HEK293T (cell line): ENCODE measurements around the gene ANKDD1B.

ENCODE experiments used
- CTCF ChIA-PET: fragments of 350-600 bp; formaldehyde crosslinking; extraction: SDS; loops from one replicate; lab custom pipeline; 2021; ENCODE audit warnings: antibody characterized with exemption, inconsistent platforms; lab: Yijun Ruan, JAX
- POLR2A ChIA-PET: fragments of 350-600 bp; formaldehyde crosslinking; extraction: SDS; loops from one replicate; lab custom pipeline; 2020; ENCODE audit warnings: antibody characterized with exemption, inconsistent platforms; lab: Yijun Ruan, JAX
- DNase-seq: peaks from one replicate; pipeline ENCODE4 v3.0.0; 2012; ENCODE audit warnings: mixed read lengths; ENCODE audit errors: extremely low spot score
- ARNT ChIP-seq: fragments of 450-650 bp; IDR thresholded peaks from 2 replicates; pipeline ENCODE4 v1.6.1; 2017; ENCODE audit warnings: mild to moderate bottlenecking
- BHLHE40 ChIP-seq: fragments of 450-650 bp; IDR thresholded peaks from 2 replicates; pipeline ENCODE4 v1.6.1; 2016; ENCODE audit warnings: mild to moderate bottlenecking, moderate library complexity, borderline replicate concordance
- CTBP1 ChIP-seq: fragments of 450-650 bp; IDR thresholded peaks from 2 replicates; pipeline ENCODE4 v1.6.1; 2016; ENCODE audit warnings: borderline replicate concordance
- ELF4 ChIP-seq: fragments of 450-650 bp; IDR thresholded peaks from 2 replicates; pipeline ENCODE4 v1.6.1; 2017; ENCODE audit warnings: antibody characterized with exemption
- FOXA1 ChIP-seq: fragments of 450-650 bp; IDR thresholded peaks from 2 replicates; pipeline ENCODE4 v1.6.1; 2016; ENCODE audit warnings: mild to moderate bottlenecking
- FOXK2 ChIP-seq: fragments of 450-650 bp; IDR thresholded peaks from 2 replicates; pipeline ENCODE4 v1.6.1; 2016; ENCODE audit warnings: mild to moderate bottlenecking
- FOXM1 ChIP-seq: fragments of 450-650 bp; IDR thresholded peaks from 2 replicates; pipeline ENCODE4 v1.6.1; 2017; ENCODE audit warnings: mild to moderate bottlenecking, borderline replicate concordance
- HDGF ChIP-seq: fragments of 450-650 bp; IDR thresholded peaks from 2 replicates; pipeline ENCODE4 v1.6.1; 2017; ENCODE audit warnings: antibody characterized with exemption, borderline replicate concordance
- L3MBTL2 ChIP-seq: fragments of 450-650 bp; conservative IDR thresholded peaks from 2 replicates; pipeline ENCODE4 v1.6.1; 2016; ENCODE audit warnings: mild to moderate bottlenecking
- LEF1 ChIP-seq: fragments of 450-650 bp; IDR thresholded peaks from 2 replicates; pipeline ENCODE4 v1.6.1; 2017; ENCODE audit warnings: mild to moderate bottlenecking, borderline replicate concordance
- NFRKB ChIP-seq: fragments of 450-650 bp; IDR thresholded peaks from 2 replicates; pipeline ENCODE4 v1.6.1; 2016; ENCODE audit warnings: mild to moderate bottlenecking, moderate library complexity
- SP1 ChIP-seq: fragments of 450-650 bp; IDR thresholded peaks from 2 replicates; pipeline ENCODE4 v1.6.1; 2017
- SUZ12 ChIP-seq: fragments of 450-650 bp; IDR thresholded peaks from 2 replicates; pipeline ENCODE4 v1.6.1; 2016; ENCODE audit warnings: mild to moderate bottlenecking
- TARDBP ChIP-seq: fragments of 450-650 bp; IDR thresholded peaks from 2 replicates; pipeline ENCODE4 v1.6.1; 2016
- ZNF384 ChIP-seq: fragments of 450-650 bp; IDR thresholded peaks from 2 replicates; pipeline ENCODE4 v1.6.1; 2016
- TF ChIP-seq, protein P1 (sequence below): fragments of 450-650 bp; IDR thresholded peaks from 2 replicates; pipeline ENCODE4 v1.6.1; 2016

Gene ANKDD1B

DNA sequence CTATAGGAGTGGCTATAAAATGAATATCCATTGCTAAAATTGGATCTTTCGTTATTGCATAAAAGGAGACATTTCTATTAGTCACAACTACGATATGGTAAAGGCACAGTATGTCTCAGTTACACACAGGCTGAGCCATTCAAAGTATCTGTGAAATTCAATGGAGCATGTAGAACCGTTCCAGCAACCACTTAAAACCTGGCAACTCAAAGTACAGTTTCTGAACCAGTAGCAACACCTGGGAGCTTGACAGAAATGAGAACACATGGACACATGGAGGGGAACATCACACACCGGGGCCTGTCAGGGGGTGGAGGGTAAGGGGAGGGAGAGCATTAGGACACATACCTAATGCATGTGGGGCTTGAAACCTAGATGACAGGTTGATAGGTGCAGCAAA lies 90.6 kb downstream of the ANKDD1B start:
- CTCF ChIA-PET = no interaction called here
- POLR2A ChIA-PET = no interaction called here
- TF ChIP-seq TARDBP (no peak), L3MBTL2 (no peak), SP1 (no peak), SUZ12 (no peak), ARNT (no peak), HDGF (no peak), BHLHE40 (no peak), NFRKB (no peak), FOXA1 (no peak), ZNF384 (no peak), FOXK2 (no peak), ELF4 (no peak), CTBP1 (no peak), LEF1 (no peak), FOXM1 (no peak)
- TF ChIP-seq, protein P1, sequence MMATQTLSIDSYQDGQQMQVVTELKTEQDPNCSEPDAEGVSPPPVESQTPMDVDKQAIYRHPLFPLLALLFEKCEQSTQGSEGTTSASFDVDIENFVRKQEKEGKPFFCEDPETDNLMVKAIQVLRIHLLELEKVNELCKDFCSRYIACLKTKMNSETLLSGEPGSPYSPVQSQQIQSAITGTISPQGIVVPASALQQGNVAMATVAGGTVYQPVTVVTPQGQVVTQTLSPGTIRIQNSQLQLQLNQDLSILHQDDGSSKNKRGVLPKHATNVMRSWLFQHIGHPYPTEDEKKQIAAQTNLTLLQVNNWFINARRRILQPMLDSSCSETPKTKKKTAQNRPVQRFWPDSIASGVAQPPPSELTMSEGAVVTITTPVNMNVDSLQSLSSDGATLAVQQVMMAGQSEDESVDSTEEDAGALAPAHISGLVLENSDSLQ = no peak
- DNase-seq = no peak

DNA sequence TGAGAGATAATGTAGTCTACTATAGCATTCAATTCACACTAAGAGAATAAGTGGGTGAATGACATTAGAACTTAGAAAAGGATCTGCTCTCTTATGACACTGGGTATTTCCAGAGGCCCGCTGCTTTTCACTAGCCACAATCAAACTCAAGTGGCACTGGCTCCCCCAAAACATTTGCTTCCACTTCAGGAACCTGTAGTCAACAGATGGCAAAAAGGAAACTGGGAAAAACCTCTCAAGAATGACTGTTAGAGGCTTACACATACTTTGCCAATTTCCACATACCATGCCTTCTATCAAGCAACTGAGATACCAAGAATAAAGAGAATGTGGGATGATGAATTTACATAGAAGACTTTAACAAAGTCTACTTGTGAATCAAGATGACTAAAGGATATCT lies 94.8 kb downstream of the ANKDD1B start:
- ChIA-PET CTCF (no interaction called here), POLR2A (interaction anchor here (2.6 kb wide), 1 partner anchor 11 kb away, joined by 10 read pairs; the partner anchor contains the start of gene POC5)
- TF ChIP-seq, protein P1 = no peak
- TF ChIP-seq LEF1 = no peak
- no peak for TF ChIP-seq HDGF
- no peak for TF ChIP-seq SUZ12
- TF ChIP-seq ARNT = no peak
- no peak for TF ChIP-seq CTBP1
- TF ChIP-seq FOXK2 = no peak
- no peak for TF ChIP-seq FOXA1
- TF ChIP-seq BHLHE40 = no peak
- TF ChIP-seq ZNF384 = no peak
- TF ChIP-seq L3MBTL2 = no peak
- no peak for TF ChIP-seq FOXM1
- no peak for TF ChIP-seq NFRKB
- no peak for TF ChIP-seq SP1
- no peak for DNase-seq

DNA sequence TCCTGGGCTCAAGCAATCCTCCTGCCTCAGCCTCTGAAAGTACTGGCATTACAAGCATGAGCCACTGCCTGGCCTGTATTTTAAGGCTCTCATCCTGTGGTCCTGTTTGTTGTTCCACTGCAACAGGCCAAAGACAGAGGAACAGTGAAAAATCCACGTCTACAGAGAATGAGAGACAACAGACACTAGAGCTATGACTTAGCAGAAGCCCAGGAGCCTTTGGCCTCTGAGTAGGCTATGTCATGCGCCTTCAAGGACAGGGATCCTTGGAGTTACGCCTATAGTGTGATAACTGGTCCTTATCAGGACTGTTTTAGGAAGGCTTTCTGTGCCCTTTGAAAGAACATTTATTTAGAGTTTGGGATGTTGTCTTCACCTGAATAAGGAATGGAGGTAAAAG lies 95.5 kb downstream of the ANKDD1B start:
- ChIA-PET POLR2A (interaction anchor here (2.6 kb wide), 1 partner anchor 10 kb away, joined by 10 read pairs; the partner anchor contains the start of gene POC5), CTCF (no interaction called here)
- DNase-seq = no peak
- TF ChIP-seq ELF4 (no peak), HDGF (no peak), FOXA1 (no peak), CTBP1 (no peak), NFRKB (no peak), SUZ12 (no peak), FOXK2 (no peak), LEF1 (no peak), L3MBTL2 (no peak), BHLHE40 (no peak), SP1 (no peak), FOXM1 (no peak), ZNF384 (no peak), TARDBP (no peak)
- TF ChIP-seq, protein P1 = no peak

DNA sequence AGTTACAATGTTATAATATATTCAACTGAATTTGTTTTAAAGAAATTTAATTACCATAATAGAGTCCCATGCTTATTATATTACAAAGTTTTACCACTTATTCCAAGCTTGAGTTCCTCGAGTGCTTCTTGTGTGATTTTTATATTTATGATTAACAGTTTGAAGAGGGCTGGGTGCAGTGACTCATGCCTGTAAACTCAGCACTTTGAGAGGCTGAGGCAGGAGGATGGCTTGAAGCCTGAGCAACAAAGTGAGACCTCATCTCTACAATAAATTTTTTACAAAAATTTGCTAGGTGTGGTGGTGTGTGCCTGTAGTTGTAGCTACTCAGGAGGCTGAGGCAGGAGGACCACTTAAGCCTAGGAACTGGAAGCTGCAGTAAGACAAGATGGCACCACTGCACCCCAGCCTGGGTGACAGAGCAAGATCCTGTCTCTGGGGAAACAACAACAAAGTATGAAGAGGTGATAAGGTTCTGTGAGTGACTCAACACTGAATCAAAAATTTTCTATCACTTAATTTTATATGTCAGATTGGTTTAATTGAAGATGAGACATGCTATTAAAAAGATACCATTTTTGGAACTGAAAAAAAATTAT lies 96.8 kb downstream of the ANKDD1B start:
- no peak for DNase-seq
- POLR2A ChIA-PET = interaction anchor here (2.6 kb wide), 1 partner anchor 9 kb away, joined by 10 read pairs; the partner anchor contains the start of gene POC5
- CTCF ChIA-PET = no interaction called here
- TF ChIP-seq ZNF384 (no peak), CTBP1 (no peak), ELF4 (no peak), FOXM1 (no peak), L3MBTL2 (no peak), ARNT (no peak), BHLHE40 (no peak), NFRKB (no peak), SUZ12 (no peak), LEF1 (no peak), HDGF (no peak)
- TF ChIP-seq, protein P1 = no peak

DNA sequence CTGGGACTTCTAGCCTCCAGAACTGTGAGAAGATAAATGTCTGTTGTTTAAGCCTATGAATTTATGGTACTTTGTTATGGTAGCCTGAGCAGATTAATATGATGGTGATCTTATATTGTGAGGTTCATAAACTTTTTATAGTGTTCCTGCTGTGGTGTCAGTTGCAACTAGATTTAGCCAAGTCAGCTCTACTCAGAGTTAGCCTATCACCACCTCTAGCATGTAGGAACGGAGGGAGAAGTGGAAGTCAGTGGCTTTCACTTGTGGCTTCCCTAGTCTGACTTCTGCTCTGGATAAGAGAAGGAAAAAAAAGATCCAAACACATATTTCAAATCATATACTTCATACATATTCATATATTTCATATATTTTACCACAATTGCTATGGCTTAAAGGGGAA lies 99.4 kb downstream of the ANKDD1B start:
- ChIA-PET POLR2A (no interaction called here), CTCF (no interaction called here)
- TF ChIP-seq SUZ12 (no peak), BHLHE40 (no peak), NFRKB (no peak), FOXK2 (no peak), TARDBP (no peak), L3MBTL2 (no peak), ARNT (no peak), HDGF (no peak)
- DNase-seq = no peak
